ENCODE measurements around the gene RCL1. TPM values are rescaled to one million over a fixed set of nuclear protein-coding genes. Genes with fewer than 3 reads are reported as not detected.

Gene RCL1
- total RNA-seq, 3 donors from 2014 or later = 41.3 to 111 (median 46.7) TPM

DNA sequence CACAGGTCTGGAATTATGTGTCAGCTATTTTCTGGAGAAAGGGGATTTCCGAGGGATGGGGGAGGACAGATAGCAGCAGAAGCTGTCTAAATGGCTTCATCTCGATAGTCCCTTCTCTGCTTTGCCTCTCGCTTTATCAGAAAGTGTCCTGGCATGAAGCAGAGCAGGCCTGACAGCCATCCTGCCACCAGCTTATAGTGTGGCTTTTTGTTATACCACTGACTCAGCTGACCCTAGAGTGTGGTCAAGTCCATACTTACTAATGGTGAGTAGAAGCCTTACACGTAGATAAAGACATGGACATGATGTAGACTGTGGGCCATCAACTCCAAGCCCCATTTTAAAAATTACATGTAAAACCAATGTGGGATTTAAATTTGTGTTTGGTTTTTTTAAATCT lies 50.0 kb downstream of the RCL1 start:
- H3K4me3 ChIP-seq = no peak overlapping the region
- intact Hi-C loops (cut with DNase I; ENCODE audit: low total_unique reads) = no loop called here
- no peaks in the 10 kb centered on the region for H3K4me1 ChIP-seq
- DNase-seq (ENCODE audit: low spot score in 2 of 2) = no peak
- H3K27me3 ChIP-seq = no peaks in the 10 kb centered on the region
- TF ChIP-seq POLR2AphosphoS5 (IDR thresholded peaks at IDR 0.05) = no peak
- H3K36me3 ChIP-seq = no peaks in the 10 kb centered on the region
- no peaks in the 10 kb centered on the region for H3K9me3 ChIP-seq
- no peak overlapping the region for H3K27ac ChIP-seq

DNA sequence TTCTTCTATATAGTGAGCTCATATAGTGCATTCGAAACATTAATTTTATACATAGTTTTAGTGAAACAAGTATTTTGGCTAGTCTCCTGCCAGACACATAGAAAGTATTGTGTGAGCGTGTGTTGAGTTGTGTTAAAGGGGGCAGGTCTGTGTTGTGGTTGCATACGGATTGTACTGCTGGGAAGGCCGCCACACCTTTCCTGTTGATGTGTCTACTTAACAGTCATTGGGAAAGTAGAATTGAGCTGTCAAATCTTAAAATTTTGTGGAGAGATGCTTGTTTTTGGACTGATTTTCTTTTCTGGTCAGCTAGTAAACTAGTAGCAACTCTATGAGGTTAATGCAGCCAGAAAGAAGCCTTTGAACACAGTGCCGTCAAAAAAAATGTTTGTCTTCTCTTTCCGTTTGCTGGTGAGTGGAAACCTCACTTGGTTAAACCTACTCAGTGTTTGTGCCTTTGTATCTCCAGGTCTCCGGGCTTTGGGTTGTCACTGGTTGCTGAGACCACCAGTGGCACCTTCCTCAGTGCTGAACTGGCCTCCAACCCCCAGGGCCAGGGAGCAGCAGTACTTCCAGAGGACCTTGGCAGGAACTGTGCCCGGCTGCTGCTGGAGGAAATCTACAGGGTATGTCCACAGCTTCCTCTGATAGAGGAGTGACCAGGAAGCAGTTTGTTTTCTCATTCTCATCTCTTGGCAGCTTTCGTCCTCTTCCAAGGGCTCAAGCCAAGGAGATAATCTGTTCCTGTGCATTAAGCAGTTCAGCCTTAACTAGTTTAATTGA lies 51.5 kb downstream of the RCL1 start:
- H3K4me3 ChIP-seq = no peak overlapping the region
- no peaks in the 10 kb centered on the region for H3K36me3 ChIP-seq
- H3K27me3 ChIP-seq = no peaks in the 10 kb centered on the region
- no peaks in the 10 kb centered on the region for H3K4me1 ChIP-seq
- no peak for TF ChIP-seq POLR2A (IDR thresholded peaks at IDR 0.05)
- no peak for TF ChIP-seq CTCF (IDR thresholded peaks at IDR 0.05)
- TF ChIP-seq POLR2AphosphoS5 (IDR thresholded peaks at IDR 0.05) = no peak
- DNase-seq (ENCODE audit: low spot score in 2 of 2) = no peak
- intact Hi-C loops (cut with DNase I; ENCODE audit: low total_unique reads) = no loop called here
- H3K9me3 ChIP-seq = no peaks in the 10 kb centered on the region
- no peak overlapping the region for H3K27ac ChIP-seq

- DNase-seq (ENCODE audit: low spot score in 2 of 2) = no peak
- Histone ChIP-seq H3K27ac (no peak overlapping the region), H3K36me3 (no peaks in the 10 kb centered on the region)
Measured at GRCh38 chr9:4849369-4849768, 56.6 kb downstream of the RCL1 start.

GRCh38 chr9:4850603-4851310 lies 58.0 kb downstream of the RCL1 start:
- intact Hi-C loops (cut with DNase I; ENCODE audit: low total_unique reads) = no loop called here
- no peak overlapping the region for H3K27ac ChIP-seq
- TF ChIP-seq POLR2AphosphoS5 (IDR thresholded peaks at IDR 0.05) (no peak), POLR2A (IDR thresholded peaks at IDR 0.05) (no peak), CTCF (IDR thresholded peaks at IDR 0.05) (no peak)
- H3K9me3 ChIP-seq = no peaks in the 10 kb centered on the region
- no peaks in the 10 kb centered on the region for H3K4me1 ChIP-seq
- no peak for DNase-seq (ENCODE audit: low spot score in 2 of 2)
- H3K27me3 ChIP-seq = no peaks in the 10 kb centered on the region
- no peaks in the 10 kb centered on the region for H3K36me3 ChIP-seq
- no peak overlapping the region for H3K4me3 ChIP-seq

More at GRCh38 chr9:4849369-4849768, 56.6 kb downstream of the RCL1 start:
- Histone ChIP-seq H3K9me3 (no peaks in the 10 kb centered on the region), H3K4me3 (no peak overlapping the region), H3K27me3 (no peaks in the 10 kb centered on the region), H3K4me1 (no peaks in the 10 kb centered on the region)
- intact Hi-C loops (cut with DNase I; ENCODE audit: low total_unique reads) = no loop called here
- TF ChIP-seq POLR2AphosphoS5 (IDR thresholded peaks at IDR 0.05) = no peak

- H3K27me3 ChIP-seq = no peaks in the 10 kb centered on the region
- no peaks in the 10 kb centered on the region for H3K9me3 ChIP-seq
- H3K4me1 ChIP-seq = no peaks in the 10 kb centered on the region
- no peak for TF ChIP-seq CTCF (IDR thresholded peaks at IDR 0.05)
- no peak for TF ChIP-seq POLR2A (IDR thresholded peaks at IDR 0.05)
- no peak for TF ChIP-seq POLR2AphosphoS5 (IDR thresholded peaks at IDR 0.05)
- no peaks in the 10 kb centered on the region for H3K36me3 ChIP-seq
- intact Hi-C loops (cut with DNase I; ENCODE audit: low total_unique reads) = no loop called here
- no peak overlapping the region for H3K4me3 ChIP-seq
- no peak for DNase-seq (ENCODE audit: low spot score in 2 of 2)
- H3K27ac ChIP-seq = no peak overlapping the region
Measured at GRCh38 chr9:4852419-4852818, 59.7 kb downstream of the RCL1 start.

- intact Hi-C loops (cut with DNase I; ENCODE audit: low total_unique reads) = no loop called here
- TF ChIP-seq POLR2A (IDR thresholded peaks at IDR 0.05) (no peak), CTCF (IDR thresholded peaks at IDR 0.05) (no peak), POLR2AphosphoS5 (IDR thresholded peaks at IDR 0.05) (no peak)
Measured at GRCh38 chr9:4854265-4854590, 61.5 kb downstream of the RCL1 start.

More at GRCh38 chr9:4854265-4854590, 61.5 kb downstream of the RCL1 start:
- no peak for DNase-seq (ENCODE audit: low spot score in 2 of 2)
- no peak overlapping the region for H3K27ac ChIP-seq
- H3K36me3 ChIP-seq = no peaks in the 10 kb centered on the region
- H3K4me3 ChIP-seq = no peak overlapping the region
- H3K4me1 ChIP-seq = no peaks in the 10 kb centered on the region
- H3K9me3 ChIP-seq = no peaks in the 10 kb centered on the region
- H3K27me3 ChIP-seq = no peaks in the 10 kb centered on the region
